Esophagus squamous epithelium (tissue), 4 donors: Measurements from ENCODE around the gene CLEC17A.

Source experiments
- POLR2A ChIP-seq, 4 donors: fragments of 450-650 bp; IDR thresholded peaks; one replicate each; pipeline ENCODE4 v1.6.1; 2017; ENCODE audit warnings: antibody characterized with exemption in 4 of 4, mild to moderate bottlenecking in 4 of 4, moderate library complexity in 3 of 4
- TF ChIP-seq, protein P1 (sequence below), 6 experiments: fragments of 450-650 bp in 4 of 6; fragments of 200-600 bp in 2 of 6; sonication (generic) in 2 of 6; IDR thresholded peaks; one replicate each; pipeline ENCODE4 v1.5.1; 2016 to 2019; ENCODE audit warnings: antibody characterized with exemption in 6 of 6, mild to moderate bottlenecking in 4 of 6, moderate library complexity in 4 of 6

DNA sequence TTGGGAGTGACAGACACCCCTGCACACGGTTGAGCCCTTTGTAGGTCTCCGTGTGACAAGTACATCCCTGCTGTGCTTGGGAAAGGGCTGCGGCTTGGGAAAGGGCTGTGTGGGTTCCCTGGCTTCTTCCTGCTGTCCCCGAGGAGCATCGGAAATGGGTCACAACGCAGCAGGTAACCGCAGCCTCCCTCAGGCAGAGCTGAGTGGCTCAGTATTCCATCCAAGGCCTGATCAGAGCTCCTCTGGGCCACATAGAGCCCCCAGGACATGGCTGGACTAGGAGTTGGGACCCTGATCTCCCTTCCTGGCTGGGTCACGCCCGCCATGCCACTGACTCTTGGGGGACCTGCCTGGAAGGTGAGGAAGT is 37.2 kb upstream of the CLEC17A start:
- TF ChIP-seq, protein P1, sequence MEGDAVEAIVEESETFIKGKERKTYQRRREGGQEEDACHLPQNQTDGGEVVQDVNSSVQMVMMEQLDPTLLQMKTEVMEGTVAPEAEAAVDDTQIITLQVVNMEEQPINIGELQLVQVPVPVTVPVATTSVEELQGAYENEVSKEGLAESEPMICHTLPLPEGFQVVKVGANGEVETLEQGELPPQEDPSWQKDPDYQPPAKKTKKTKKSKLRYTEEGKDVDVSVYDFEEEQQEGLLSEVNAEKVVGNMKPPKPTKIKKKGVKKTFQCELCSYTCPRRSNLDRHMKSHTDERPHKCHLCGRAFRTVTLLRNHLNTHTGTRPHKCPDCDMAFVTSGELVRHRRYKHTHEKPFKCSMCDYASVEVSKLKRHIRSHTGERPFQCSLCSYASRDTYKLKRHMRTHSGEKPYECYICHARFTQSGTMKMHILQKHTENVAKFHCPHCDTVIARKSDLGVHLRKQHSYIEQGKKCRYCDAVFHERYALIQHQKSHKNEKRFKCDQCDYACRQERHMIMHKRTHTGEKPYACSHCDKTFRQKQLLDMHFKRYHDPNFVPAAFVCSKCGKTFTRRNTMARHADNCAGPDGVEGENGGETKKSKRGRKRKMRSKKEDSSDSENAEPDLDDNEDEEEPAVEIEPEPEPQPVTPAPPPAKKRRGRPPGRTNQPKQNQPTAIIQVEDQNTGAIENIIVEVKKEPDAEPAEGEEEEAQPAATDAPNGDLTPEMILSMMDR (IDR thresholded peaks at IDR 0.05), result no peak
- no peak for TF ChIP-seq POLR2A (IDR thresholded peaks at IDR 0.05)
